Measurements from ENCODE around the gene POU2AF3.
"Not testable (repeated sequence)": the region's sequence is repeated elsewhere in the genome, so short reads cannot be mapped to it uniquely, and the experiment has no call there.

Gene POU2AF3

GRCh38 chr11:111301004-111301841, 2.9 kb downstream of the POU2AF3 start:
- DNase-seq = no peak

GRCh38 chr11:111301842-111302118, 3.4 kb downstream of the POU2AF3 start:
- DNase-seq = no peak

DNA sequence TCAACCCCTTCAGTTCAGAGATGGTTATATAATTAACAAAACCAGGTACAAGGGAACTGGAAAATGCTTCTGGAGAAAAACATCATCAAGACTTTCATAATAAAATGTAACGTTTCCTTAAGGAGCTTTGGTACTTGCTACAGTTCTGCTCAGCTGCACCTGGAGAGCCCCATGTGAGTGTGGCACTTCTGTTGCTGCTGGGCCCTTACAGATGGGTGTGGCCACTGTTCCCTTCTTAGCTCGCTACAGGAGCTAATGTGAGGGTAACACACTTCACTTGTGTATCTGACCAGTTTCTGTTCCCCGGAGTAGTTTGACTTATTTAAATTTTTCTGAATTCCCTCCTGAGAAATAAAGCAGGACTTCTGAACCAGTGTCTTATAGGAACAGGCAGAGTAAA, 4.0 kb downstream of the POU2AF3 start:
- DNase-seq = no peak

DNA sequence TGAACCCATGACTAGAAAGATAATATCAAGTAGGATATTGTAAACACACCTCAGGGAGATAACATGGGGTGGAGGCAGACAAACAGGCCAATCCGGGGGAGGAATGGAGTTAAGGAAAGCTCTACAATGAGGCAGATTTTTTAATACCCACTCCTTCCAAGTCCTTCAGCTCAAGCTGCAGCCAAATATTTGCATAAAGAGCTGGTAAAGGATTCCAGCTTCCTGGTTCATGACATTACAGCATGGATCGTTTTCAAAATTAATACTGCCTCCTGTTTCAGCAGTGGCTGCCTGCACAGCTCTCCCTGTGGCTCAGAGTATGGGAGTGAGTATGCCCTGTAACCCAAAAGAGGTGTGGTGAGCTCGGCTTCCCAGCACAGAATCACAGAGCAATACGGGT, 5.1 kb downstream of the POU2AF3 start:
- DNase-seq = no peak

DNA sequence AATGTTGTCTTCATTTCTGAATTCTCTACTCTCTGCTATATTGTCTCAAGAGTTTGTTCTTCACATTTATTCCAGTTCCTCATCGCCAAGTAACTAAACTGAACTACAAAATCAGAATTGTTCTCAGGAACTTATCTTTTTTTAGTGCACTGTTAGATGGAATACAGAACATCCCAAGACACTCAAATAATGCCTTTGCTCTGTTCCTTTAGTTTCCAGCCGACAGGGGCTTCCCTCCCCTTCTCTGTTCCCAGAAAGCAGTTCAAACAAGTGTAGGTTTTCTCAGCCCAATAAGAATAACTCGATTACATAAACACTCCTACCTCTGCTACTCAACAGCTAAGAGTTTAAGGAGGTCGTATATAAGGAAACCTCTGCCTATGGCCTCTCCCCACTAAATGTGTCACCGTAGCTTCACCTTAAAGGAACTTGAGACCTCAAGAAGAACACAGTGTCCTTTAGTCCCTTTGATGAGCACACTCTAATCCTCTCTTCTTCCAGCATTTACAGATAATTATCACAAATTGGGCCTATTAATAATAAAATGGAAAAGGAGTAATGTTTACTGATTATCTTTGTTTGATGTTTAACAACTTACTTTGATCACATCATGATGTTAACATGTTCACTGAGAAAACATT, 6.9 kb downstream of the POU2AF3 start:
- no peak for DNase-seq

DNA sequence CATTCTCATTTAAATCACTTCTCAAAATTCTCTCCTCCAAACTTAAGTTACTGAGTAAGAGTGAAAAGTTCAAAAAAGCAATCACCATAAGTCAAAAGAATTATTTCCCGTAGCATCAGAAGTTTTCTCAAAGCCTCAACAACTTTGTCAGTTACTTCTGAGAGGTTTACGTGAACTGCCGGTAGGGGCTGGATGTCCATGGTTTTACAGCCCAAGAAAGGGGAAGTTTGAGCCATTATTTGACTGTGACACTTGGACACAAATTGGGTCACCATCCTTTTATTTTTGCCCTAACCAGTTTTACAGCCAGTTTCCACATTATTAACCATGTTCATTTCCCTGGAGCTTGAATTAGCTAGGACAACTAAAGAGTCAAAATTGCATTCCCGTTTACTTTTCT, 7.5 kb downstream of the POU2AF3 start:
- DNase-seq = no peak

GRCh38 chr11:111306321-111306720, 8.0 kb downstream of the POU2AF3 start:
- no peak for DNase-seq

DNA sequence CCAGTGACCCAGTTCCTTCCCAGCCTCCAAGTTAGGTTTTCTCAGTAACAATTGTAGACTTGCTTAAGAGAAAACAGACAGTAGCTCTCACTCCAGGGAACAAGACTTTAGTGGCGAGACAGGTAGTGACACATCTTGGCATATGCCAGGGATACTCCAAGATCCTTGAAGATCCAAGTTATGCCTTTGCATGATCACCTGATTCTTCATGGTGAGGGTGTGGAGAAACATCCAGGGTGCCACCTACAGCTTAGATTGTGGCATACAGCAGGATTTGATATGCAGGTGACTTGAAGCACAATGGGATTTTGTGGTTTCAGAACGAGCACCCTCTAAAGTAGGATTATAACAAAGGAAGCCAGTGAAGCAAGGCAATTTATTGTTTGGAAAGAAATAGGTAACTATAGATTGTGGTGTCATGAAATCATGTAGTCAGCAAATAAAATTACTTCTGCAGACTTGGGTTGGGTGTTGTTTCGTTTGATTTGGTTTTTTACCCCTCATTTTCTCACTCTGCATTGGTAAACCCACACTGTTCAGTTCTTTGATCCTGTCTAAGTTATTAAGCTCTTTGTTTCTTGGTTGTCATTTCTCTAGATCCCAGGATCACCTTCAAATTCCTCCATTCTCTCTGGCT, 9.2 kb downstream of the POU2AF3 start:
- DNase-seq = no peak

DNA sequence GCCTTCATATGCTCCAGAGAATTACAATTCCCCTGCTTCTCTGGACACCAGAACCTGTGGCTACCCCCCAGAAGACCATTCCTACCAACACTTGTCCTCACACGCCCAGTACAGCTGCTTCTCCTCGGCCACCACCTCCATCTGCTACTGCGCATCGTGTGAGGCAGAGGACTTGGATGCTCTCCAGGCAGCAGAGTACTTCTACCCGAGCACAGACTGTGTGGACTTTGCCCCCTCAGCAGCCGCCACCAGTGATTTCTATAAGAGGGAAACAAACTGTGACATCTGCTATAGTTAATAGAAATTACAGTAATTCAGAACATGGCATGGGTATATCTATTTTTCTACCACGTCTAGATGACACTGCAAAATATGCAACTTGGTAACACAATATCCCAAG, 9.8 kb downstream of the POU2AF3 start:
- no peak for DNase-seq

DNA sequence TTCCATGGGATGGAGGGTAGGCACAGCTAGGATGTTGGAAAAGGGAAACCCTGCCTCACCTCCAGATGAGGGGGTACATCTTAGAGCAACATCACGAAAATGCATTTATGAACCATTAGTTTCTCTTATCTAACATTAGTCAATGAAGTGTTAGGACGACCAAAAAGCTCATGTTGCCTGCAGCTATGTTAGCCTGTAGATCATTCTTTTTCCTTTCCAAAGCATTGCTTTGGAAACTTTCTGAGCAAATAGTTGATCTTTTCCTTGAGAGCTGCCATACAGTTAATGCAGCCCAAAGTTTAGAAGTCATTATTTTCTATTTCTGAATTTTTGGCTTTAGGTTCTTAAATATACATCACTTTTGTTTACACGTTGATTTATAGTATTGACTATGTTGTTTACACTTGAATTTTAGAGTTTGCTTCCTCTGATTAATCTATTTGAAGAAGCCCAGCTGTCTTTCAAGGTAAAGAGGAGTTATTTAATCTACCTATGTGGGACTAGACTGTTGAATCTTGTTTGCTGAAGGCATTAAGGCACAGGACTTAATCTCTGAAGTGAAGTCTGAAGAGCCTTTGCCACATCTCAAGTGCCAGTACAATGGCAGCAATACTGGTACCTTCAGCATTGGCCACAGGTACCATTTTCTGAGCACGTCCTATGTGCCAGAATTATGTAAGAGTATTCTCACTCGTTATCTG, 11.0 kb downstream of the POU2AF3 start:
- DNase-seq = no peak

DNA sequence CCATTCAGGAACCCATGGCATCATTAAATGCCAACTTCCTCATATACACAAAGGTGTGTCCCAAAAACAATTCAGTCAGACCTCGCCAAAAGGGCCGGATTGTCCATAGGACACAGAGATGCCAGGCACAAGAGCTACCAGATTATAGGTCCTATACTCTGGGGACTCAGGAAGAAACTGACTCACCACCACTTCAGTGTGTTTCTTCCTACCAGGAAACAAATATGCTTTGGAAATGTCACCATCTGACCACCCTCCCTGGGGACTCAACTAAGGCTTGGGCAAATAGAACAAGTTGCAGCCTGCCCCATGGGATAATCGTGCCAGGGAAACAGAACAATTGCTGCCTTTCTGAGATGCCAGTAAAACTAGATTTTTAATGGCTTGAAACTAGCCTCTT, 11.7 kb downstream of the POU2AF3 start:
- no peak for DNase-seq

- no peak for DNase-seq
These were observed 12.4 kb downstream of the POU2AF3 start for GRCh38 chr11:111310723-111311122.

DNA sequence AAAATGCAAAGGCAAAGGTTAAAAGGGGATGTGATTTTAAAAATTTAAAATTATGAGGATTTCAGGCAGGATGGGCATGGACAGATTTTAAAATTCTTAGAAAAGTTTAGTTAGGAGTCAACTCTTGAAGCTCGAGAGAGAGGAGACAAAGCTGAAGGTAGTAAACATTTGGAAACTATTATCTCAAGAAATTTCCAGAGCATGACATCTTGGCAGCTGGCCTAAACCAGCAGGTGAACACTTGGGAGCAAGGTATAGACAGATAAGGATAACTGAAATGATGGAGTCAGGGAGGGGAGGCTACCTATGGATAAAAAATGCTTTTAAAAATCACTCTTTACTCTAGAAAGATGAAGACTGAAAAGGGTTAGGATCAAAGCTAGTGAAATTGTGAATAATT, 13.7 kb downstream of the POU2AF3 start:
- DNase-seq = no peak

GRCh38 chr11:111319296-111319695, 20.9 kb downstream of the POU2AF3 start:
- no peak for DNase-seq

DNA sequence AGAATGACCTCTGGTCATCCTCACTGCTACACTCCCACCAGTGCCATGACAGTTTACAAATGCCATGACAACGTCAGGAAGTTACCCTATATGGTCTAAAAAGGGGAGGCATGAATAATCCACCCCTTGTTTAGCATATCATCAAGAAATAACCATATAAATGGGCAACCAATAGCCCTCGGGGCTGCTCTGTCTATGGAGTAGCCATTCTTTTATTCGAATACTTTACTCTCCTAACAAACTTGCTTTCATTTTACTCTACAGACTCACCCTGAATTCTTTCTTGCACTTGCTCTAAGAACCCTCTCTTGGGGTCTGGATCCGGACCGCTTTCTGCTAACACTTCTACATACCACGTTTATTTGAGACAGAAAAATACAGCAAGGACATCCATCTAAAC, 21.9 kb downstream of the POU2AF3 start:
- DNase-seq = not testable (repeated sequence)

DNA sequence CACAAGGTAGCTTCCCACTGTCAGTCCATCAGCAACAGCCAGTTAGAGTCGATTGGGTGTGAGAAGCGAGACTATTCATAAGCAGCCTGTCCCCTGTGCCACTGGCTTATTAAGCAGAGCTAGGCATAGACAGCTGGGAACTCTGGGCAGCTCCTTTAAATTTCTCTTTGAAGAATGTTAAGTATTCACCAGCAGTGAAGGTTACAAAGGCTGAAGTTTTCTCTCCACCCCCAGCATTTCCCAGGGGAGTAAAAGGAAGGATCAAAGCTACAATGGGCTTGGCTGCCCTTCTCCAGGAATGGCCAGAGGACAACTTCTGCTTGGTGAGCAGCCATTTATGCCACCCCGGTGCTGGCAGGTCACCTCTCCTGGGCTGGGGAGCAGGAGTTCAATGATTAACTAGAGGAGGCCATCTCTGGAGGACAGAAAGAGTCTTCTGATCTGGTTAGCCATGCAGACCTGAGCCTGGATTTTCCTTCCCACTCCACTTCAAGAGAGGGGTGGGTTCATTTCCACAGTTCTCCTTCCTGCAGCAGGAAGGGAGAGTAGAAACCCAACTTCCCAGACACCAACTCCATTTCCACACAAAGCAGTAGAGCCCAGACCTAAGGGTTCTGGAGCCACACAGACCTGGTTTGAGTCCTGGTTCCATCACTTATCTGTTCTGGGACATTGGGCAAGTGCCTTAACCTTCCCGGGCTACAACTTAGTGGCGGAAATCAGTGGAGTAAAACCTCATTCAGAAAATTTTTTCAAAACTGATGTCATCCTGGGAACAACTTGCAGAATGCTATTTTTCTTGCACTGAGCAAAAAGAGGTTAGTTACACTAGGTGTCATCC, 22.6 kb downstream of the POU2AF3 start:
- DNase-seq = no peak

- no peak for DNase-seq
These were observed 24.2 kb downstream of the POU2AF3 start for GRCh38 chr11:111322534-111322933.

DNA sequence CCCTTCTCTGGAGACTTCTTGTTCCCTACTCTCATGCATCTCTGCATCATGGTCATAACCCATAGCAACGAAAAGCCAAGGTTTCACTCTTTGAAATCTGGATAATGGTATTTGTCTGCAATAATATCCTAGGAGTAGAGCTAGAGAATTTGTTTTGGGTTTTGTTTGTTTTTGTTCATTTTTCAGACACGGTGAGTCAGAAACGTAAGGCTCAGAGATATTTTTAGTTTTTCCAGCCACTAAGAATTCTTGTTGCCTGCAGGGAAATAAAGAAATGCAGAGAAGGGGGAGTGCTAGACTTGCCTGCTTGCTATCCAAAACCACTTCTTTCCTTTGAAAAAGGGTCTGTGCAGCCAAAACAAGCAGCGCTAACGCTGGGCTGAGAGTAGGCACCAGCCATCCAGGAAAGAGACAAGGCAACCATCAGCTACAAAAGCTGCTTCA, 26.0 kb downstream of the POU2AF3 start:
- DNase-seq = no peak

- no peak for DNase-seq
These were observed 26.9 kb downstream of the POU2AF3 start for GRCh38 chr11:111325259-111325658.

DNA sequence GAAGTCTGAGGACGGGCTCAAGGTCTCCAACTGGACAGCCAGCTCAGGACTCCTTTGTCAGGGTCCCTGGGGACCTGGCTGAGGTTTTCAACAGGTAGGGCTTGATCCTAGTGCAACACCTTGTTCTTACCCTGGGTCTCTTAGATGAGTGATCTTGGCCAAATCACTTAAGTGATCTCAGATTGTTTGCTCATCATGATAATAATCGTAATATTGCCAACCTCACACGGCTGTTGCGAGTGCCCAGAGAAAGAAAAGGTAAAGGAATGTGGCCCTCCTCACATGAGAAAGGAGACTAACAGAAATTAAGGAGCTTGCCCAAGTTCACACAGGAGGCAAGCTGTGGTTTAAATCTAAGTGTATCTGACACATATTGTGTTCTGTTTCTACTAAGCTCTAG, 28.5 kb downstream of the POU2AF3 start:
- DNase-seq = no peak

DNA sequence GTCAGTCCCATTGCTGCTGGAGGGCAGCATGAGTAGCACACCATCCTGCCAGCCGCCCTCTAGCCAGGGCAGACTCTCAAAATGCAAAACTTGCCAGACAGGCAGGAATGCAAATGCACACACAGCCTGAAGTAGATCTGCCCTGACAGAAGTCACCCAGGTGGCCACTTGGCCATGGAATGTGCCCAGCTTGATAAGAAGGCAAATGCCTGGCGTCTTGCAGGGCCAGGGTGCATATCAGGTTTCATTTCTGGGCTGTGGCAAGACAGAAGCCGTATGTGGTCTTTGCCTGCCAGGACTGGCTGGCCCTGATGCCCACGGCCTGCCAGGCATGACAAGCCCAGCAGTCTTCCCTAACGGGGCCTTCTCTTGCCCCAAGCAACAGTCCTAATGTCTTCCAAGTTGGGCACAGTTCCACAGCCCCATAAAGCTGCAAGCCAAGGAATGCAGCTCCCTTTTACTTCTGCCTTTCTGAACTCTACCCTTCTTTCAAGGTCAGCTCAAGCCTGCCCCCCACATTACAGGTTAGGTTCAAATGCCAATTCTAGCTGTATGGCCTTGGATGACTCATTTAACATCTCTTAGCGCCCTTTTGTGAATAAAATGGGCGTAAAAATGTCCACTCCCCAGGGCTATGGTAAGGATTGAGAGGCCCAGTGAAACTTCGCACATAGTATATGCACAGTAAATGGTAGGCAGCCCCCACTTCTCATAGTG, 29.7 kb downstream of the POU2AF3 start:
- no peak for DNase-seq

Data from activated CD4-positive, alpha-beta T cell treated with anti-CD3 and anti-CD28 coated beads, Interleukin-2, Interleukin-6, amounts not matched to agents 100 ng/mL and 50 ng/mL, durations not matched to agents 16 hours and 8 hours (primary cell).